ENCODE results near the gene EHBP1. TPM values are rescaled to one million over a fixed set of nuclear protein-coding genes. Genes with fewer than 3 reads are reported as not detected.
"Not testable (repeated sequence)": the region's sequence is repeated elsewhere in the genome, so short reads cannot be mapped to it uniquely, and the experiment has no call there.

EHBP1 gene
- total RNA-seq, 4 donors from 2014 or later, result 11.1 to 19.0 (median 15.4) TPM

- Histone ChIP-seq H3K4me3 (peak overlapping the region; percentile 82 to 100 (median 91)), H3K27ac (peak overlapping the region; percentile 84 to 98 (median 94)), H3K36me3 (no peaks in the 10 kb centered on the region), H3K27me3 (no peaks in the 10 kb centered on the region), H3K4me1 (peaks cover 28 to 31% of the 10 kb centered on the region in 2 donors), H3K9me3 (no peaks in the 10 kb centered on the region)
- intact Hi-C loops (cut with DNase I; ENCODE audit: low total_unique reads) (loop anchor here (1.0 to 10.0 kb wide), 5 partner anchors 71 to 941 kb away; partner anchors contain the start of genes CCT4 and TMEM17), in situ Hi-C loops (cut with MboI; ENCODE audit: low sequenced_read_pairs in 4 of 4) (loop anchor here in 2 of 4 donors (25.0 kb wide), 1 partner anchor 819 kb away; the partner anchor contains the start of gene CCT4 (in 2 of the 2))
- TF ChIP-seq CTCF (IDR thresholded peaks at IDR 0.05 in 4 of 5, conservative IDR thresholded peaks at IDR 0.05 in 1 of 5) (peak; percentile 10 to 54 (median 33)), POLR2A (IDR thresholded peaks at IDR 0.05) (peak in 1 of 2 donors; percentile 1)
- peak; percentile 40 to 43 for ATAC-seq
- DNase-seq, result peak; percentile 28 to 75
Observed at GRCh38 chr2:62705859-62706720, 577 bp downstream of the EHBP1 start.

- in situ Hi-C loops (cut with MboI; ENCODE audit: low sequenced_read_pairs in 4 of 4), result loop anchor here in 2 of 4 donors (25.0 kb wide), 1 partner anchor 820 kb away; the partner anchor contains the start of gene CCT4 (in 2 of the 2)
- Histone ChIP-seq H3K4me3 (peak overlapping the region; percentile 82 to 100 (median 91)), H3K9me3 (no peaks in the 10 kb centered on the region), H3K4me1 (peaks cover 28 to 31% of the 10 kb centered on the region in 2 donors), H3K36me3 (no peaks in the 10 kb centered on the region), H3K27ac (peak overlapping the region in 3 of 4 donors; percentile 84 to 98 (median 97)), H3K27me3 (no peaks in the 10 kb centered on the region)
- DNase-seq (no peak), ATAC-seq (no peak)
- intact Hi-C loops (cut with DNase I; ENCODE audit: low total_unique reads), result loop anchor here (5.0 to 10.0 kb wide), 4 partner anchors 70 to 942 kb away; partner anchors contain the start of gene CCT4
- TF ChIP-seq CTCF (IDR thresholded peaks at IDR 0.05 in 4 of 5, conservative IDR thresholded peaks at IDR 0.05 in 1 of 5) (no peak), POLR2A (IDR thresholded peaks at IDR 0.05) (no peak)
Observed at GRCh38 chr2:62706721-62707521, 1.4 kb downstream of the EHBP1 start.

GRCh38 chr2:62708751-62709150, 3.2 kb downstream of the EHBP1 start:
- H3K9me3 ChIP-seq, result no peaks in the 10 kb centered on the region
- no peak overlapping the region for H3K4me3 ChIP-seq
- TF ChIP-seq POLR2A (IDR thresholded peaks at IDR 0.05) (no peak), CTCF (IDR thresholded peaks at IDR 0.05 in 4 of 5, conservative IDR thresholded peaks at IDR 0.05 in 1 of 5) (no peak)
- DNase-seq (no peak), ATAC-seq (no peak)
- peaks cover 28 to 31% of the 10 kb centered on the region in 2 donors for H3K4me1 ChIP-seq
- no peak overlapping the region for H3K27ac ChIP-seq
- H3K27me3 ChIP-seq, result no peaks in the 10 kb centered on the region
- intact Hi-C loops (cut with DNase I; ENCODE audit: low total_unique reads), result loop anchor here (5.0 to 10.0 kb wide), 4 partner anchors 69 to 944 kb away; partner anchors contain the start of gene CCT4
- no peaks in the 10 kb centered on the region for H3K36me3 ChIP-seq
- in situ Hi-C loops (cut with MboI; ENCODE audit: low sequenced_read_pairs in 4 of 4), result loop anchor here in 2 of 4 donors (25.0 kb wide), 1 partner anchor 821 kb away; the partner anchor contains the start of gene CCT4 (in 2 of the 2)

GRCh38 chr2:62711832-62712494, 6.5 kb downstream of the EHBP1 start:
- H3K9me3 ChIP-seq, result no peaks in the 10 kb centered on the region
- no peaks in the 10 kb centered on the region for H3K27me3 ChIP-seq
- no peak overlapping the region for H3K4me3 ChIP-seq
- DNase-seq (no peak), ATAC-seq (no peak)
- no peaks in the 10 kb centered on the region for H3K36me3 ChIP-seq
- no peak for TF ChIP-seq POLR2A (IDR thresholded peaks at IDR 0.05)
- no peak for TF ChIP-seq CTCF (IDR thresholded peaks at IDR 0.05 in 4 of 5, conservative IDR thresholded peaks at IDR 0.05 in 1 of 5)
- in situ Hi-C loops (cut with MboI; ENCODE audit: low sequenced_read_pairs in 4 of 4), result loop anchor here in 2 of 4 donors (25.0 kb wide), 1 partner anchor 825 kb away; the partner anchor contains the start of gene CCT4 (in 2 of the 2)
- H3K4me1 ChIP-seq, result peaks cover 15 to 18% of the 10 kb centered on the region in 2 donors
- no peak overlapping the region for H3K27ac ChIP-seq
- intact Hi-C loops (cut with DNase I; ENCODE audit: low total_unique reads), result loop anchor here (2.0 kb wide), 1 partner anchor 19 kb away; no protein-coding TSS in a partner anchor

- in situ Hi-C loops (cut with MboI; ENCODE audit: low sequenced_read_pairs in 4 of 4) (loop anchor here in 2 of 4 donors (25.0 kb wide), 1 partner anchor 826 kb away; the partner anchor contains the start of gene CCT4 (in 2 of the 2)), intact Hi-C loops (cut with DNase I; ENCODE audit: low total_unique reads) (loop anchor here (2.0 kb wide), 1 partner anchor 18 kb away; no protein-coding TSS in a partner anchor)
- peaks cover 8 to 11% of the 10 kb centered on the region in 2 donors for H3K4me1 ChIP-seq
Observed at GRCh38 chr2:62713196-62713595, 7.7 kb downstream of the EHBP1 start.

More at GRCh38 chr2:62713196-62713595, 7.7 kb downstream of the EHBP1 start:
- H3K36me3 ChIP-seq, H3K9me3 ChIP-seq, H3K4me3 ChIP-seq, H3K27me3 ChIP-seq, DNase-seq, H3K27ac ChIP-seq, ATAC-seq: not testable (repeated sequence)

Data from gastrocnemius medialis (tissue), 4 donors.